LNCaP clone FGC (cell line): Measurements from ENCODE around the gene PHF3.

ENCODE experiments used
- DNase-seq: peaks from one replicate; pipeline ENCODE4 v3.0.0-alpha.2; 2011; ENCODE audit warnings: low read depth
- H3K4me3 ChIP-seq: 2 replicates; pipeline ENCODE4 v1.5.1; 2011; ENCODE audit warnings: mild to moderate bottlenecking, low read depth, low read length, control low read depth
- CTCF ChIP-seq: IDR thresholded peaks from 2 replicates; pipeline ENCODE4 v1.5.1; 2012; ENCODE audit warnings: mild to moderate bottlenecking; ENCODE audit not compliant: control insufficient read depth, insufficient read depth; ENCODE audit errors: extremely low read depth

PHF3 gene

GRCh38 chr6:63644668-63645326 lies 9.2 kb downstream of the PHF3 start:
- DNase-seq = no peak
- TF ChIP-seq CTCF = no peak

DNA sequence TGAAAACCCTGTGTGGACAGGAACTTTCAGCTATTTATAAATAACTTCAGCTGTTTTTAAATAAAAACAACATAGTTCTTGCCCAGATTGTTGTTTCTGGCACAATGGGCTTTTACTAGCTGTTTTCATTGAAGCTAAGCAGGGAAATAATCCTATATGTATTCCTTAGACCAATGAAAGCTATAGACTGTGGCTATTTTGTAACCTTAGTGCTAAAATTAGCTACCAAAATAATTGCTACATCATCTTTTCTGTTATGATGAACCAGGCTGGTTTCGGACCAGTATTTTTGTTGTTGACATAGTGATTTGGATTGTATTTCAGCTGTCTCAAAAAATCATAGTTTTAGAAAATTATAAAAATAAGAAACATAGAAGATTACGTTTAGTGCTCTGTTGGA lies 13.7 kb downstream of the PHF3 start:
- TF ChIP-seq CTCF = no peak
- no peak overlapping the region for H3K4me3 ChIP-seq
- no peak for DNase-seq

More at GRCh38 chr6:63644668-63645326, 9.2 kb downstream of the PHF3 start:
- H3K4me3 ChIP-seq = no peak overlapping the region

- no peak for TF ChIP-seq CTCF
- DNase-seq = no peak
- H3K4me3 ChIP-seq = no peak overlapping the region
Observed at GRCh38 chr6:63649847-63650265, 14.3 kb downstream of the PHF3 start.

DNA sequence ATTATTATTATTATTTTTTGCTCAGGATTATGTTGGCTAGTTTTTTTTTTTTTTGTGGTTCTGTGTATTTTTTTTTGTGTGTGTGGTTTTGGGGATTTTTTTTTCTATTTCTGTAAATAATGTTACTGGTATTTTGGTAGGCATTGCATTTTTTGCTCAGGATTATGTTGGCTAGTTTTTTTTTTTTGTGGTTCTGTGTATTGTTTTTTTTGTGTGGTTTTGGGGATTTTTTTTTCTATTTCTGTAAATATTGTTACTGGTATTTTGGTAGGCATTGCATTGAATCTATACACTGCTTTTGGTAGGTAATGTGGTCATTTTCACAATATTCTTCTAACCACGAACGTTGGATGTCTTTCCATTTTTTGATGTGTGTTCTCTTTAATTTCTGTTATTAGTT lies 17.4 kb downstream of the PHF3 start:
- H3K4me3 ChIP-seq = no peak overlapping the region
- no peak for TF ChIP-seq CTCF
- DNase-seq = no peak

GRCh38 chr6:63660757-63661156 lies 25.2 kb downstream of the PHF3 start:
- no peak for TF ChIP-seq CTCF
- no peak overlapping the region for H3K4me3 ChIP-seq
- no peak for DNase-seq

- DNase-seq = no peak
- H3K4me3 ChIP-seq = no peak overlapping the region
- no peak for TF ChIP-seq CTCF
Observed at GRCh38 chr6:63661769-63662168, 26.2 kb downstream of the PHF3 start.
